Immature natural killer cell (primary cell): ENCODE results near the gene DDI2. TPM values are rescaled to one million over a fixed set of nuclear protein-coding genes. Genes with fewer than 3 reads are reported as not detected.

Experiments
- DNase-seq, 3 donors: peaks; one replicate each; pipeline ENCODE4 v3.0.0; 2022; ENCODE audit warnings: mixed read lengths in 1 of 3
- H3K27ac Mint-ChIP-seq, 6 donors: one replicate each; pipeline ENCODE4 v1.8.0; 2020; ENCODE audit warnings: mixed read lengths in 6 of 6, mild to moderate bottlenecking in 5 of 6, inconsistent platforms in 4 of 6, moderate library complexity in 3 of 6
- H3K27me3 Mint-ChIP-seq, 3 donors: one replicate each; pipeline ENCODE4 v1.8.0; 2020 to 2021; ENCODE audit warnings: low read depth in 3 of 3, mild to moderate bottlenecking in 3 of 3, mixed read lengths in 3 of 3, moderate library complexity in 3 of 3, inconsistent platforms in 1 of 3
- H3K36me3 Mint-ChIP-seq, 3 donors: one replicate each; pipeline ENCODE4 v1.8.0; 2020; ENCODE audit warnings: mixed read lengths in 3 of 3, inconsistent platforms in 2 of 3, mild to moderate bottlenecking in 2 of 3
- H3K4me1 Mint-ChIP-seq, 2 donors: one replicate each; pipeline ENCODE4 v1.8.0; 2020; ENCODE audit warnings: inconsistent platforms in 2 of 2, mild to moderate bottlenecking in 2 of 2, mixed read lengths in 2 of 2, moderate library complexity in 1 of 2
- H3K4me3 Mint-ChIP-seq, 5 donors: one replicate each; pipeline ENCODE4 v1.8.0; 2020; ENCODE audit warnings: mild to moderate bottlenecking in 5 of 5, mixed read lengths in 5 of 5, inconsistent platforms in 3 of 5, moderate library complexity in 3 of 5
- H3K9me3 Mint-ChIP-seq, 6 donors: one replicate each; pipeline ENCODE4 v1.8.0; 2020; ENCODE audit warnings: mild to moderate bottlenecking in 6 of 6, mixed read lengths in 6 of 6, inconsistent platforms in 4 of 6, moderate library complexity in 3 of 6
- polyA plus RNA-seq, 3 donors: library from polyadenylated mRNA; unstranded; fragments of 300-500 nt; fragmentation: Illumina TruSeq; gene quantifications; one replicate each; pipeline ENCODE4 v1.2.3, GENCODE V29; 2021

Gene DDI2
- 1 to 10 TPM; 1.9 to 5.2 (median 3.3) TPM for polyA plus RNA-seq

- H3K4me1 Mint-ChIP-seq: peaks cover 40 to 52% of the 10 kb centered on the region in 2 donors
- peak within 1 kb of the TSS; percentile 87 to 94 (median 91) for H3K4me3 Mint-ChIP-seq
- H3K27me3 Mint-ChIP-seq: peaks cover 0 to 9% (median 2%) of the 10 kb centered on the region in 3 donors
Measured at GRCh38 chr1:15617173-15618076, at the start of gene DDI2. DDI2 (plus strand) TSS chr1:15617458; CDS start chr1:15617671, 213 bp downstream.

GRCh38 chr1:15568387-15569073, 48.7 kb upstream of the DDI2 start:
- no peak for DNase-seq
- no peaks in the 10 kb centered on the region for H3K4me1 Mint-ChIP-seq
- no peak overlapping the region for H3K4me3 Mint-ChIP-seq
- no peaks in the 10 kb centered on the region for H3K27me3 Mint-ChIP-seq
- no peaks in the 10 kb centered on the region for H3K9me3 Mint-ChIP-seq
- H3K36me3 Mint-ChIP-seq: peaks cover 14 to 38% (median 16%) of the 10 kb centered on the region in 3 donors
- peak overlapping the region in 1 of 6 donors; percentile 49 for H3K27ac Mint-ChIP-seq

More at GRCh38 chr1:15617173-15618076, at the start of gene DDI2:
- H3K36me3 Mint-ChIP-seq: peaks cover 0 to 4% (median 0%) of the 10 kb centered on the region in 3 donors
- peak; percentile 93 to 94 (median 93) for DNase-seq
- H3K27ac Mint-ChIP-seq: peak within 1 kb of the TSS; percentile 91 to 95 (median 93)
- H3K9me3 Mint-ChIP-seq: peaks cover 0 to 1% (median 0%) of the 10 kb centered on the region in 6 donors

GRCh38 chr1:15570861-15571260, 46.4 kb upstream of the DDI2 start:
- Mint-ChIP-seq H3K9me3 (no peaks in the 10 kb centered on the region), H3K4me1 (no peaks in the 10 kb centered on the region), H3K27ac (no peak overlapping the region), H3K27me3 (no peaks in the 10 kb centered on the region), H3K4me3 (no peak overlapping the region), H3K36me3 (peaks cover 4 to 27% (median 7%) of the 10 kb centered on the region in 3 donors)
- no peak for DNase-seq

- Mint-ChIP-seq H3K9me3 (no peaks in the 10 kb centered on the region), H3K4me1 (no peaks in the 10 kb centered on the region), H3K4me3 (no peak overlapping the region), H3K36me3 (peaks cover 0 to 23% (median 7%) of the 10 kb centered on the region in 3 donors), H3K27me3 (no peaks in the 10 kb centered on the region), H3K27ac (peak overlapping the region in 4 of 6 donors; percentile 3 to 53 (median 12))
- DNase-seq: no peak
Measured at GRCh38 chr1:15571266-15571665, 46.0 kb upstream of the DDI2 start.

GRCh38 chr1:15573477-15573876, 43.8 kb upstream of the DDI2 start:
- peaks cover 0 to 3% (median under 1%) of the 10 kb centered on the region in 3 donors for H3K36me3 Mint-ChIP-seq
- H3K9me3 Mint-ChIP-seq: no peaks in the 10 kb centered on the region
- H3K27me3 Mint-ChIP-seq: no peaks in the 10 kb centered on the region
- DNase-seq: no peak
- H3K4me3 Mint-ChIP-seq: no peak overlapping the region
- H3K27ac Mint-ChIP-seq: peak overlapping the region in 1 of 6 donors; percentile 19
- H3K4me1 Mint-ChIP-seq: peaks cover under 1% of the 10 kb centered on the region in 2 donors

- DNase-seq: no peak
- peaks cover 0 to 3% (median 0%) of the 10 kb centered on the region in 3 donors for H3K27me3 Mint-ChIP-seq
- H3K9me3 Mint-ChIP-seq: no peaks in the 10 kb centered on the region
- no peak overlapping the region for H3K4me3 Mint-ChIP-seq
- H3K27ac Mint-ChIP-seq: peak overlapping the region in 2 of 6 donors; percentile 21 to 22
- peaks cover 0 to 3% (median 0%) of the 10 kb centered on the region in 3 donors for H3K36me3 Mint-ChIP-seq
- peaks cover 13% of the 10 kb centered on the region in 2 donors for H3K4me1 Mint-ChIP-seq
Measured at GRCh38 chr1:15574741-15575140, 42.5 kb upstream of the DDI2 start.

GRCh38 chr1:15575549-15576150, 41.6 kb upstream of the DDI2 start:
- no peak for DNase-seq
- no peak overlapping the region for H3K4me3 Mint-ChIP-seq
- peaks cover 0 to 3% (median 0%) of the 10 kb centered on the region in 3 donors for H3K36me3 Mint-ChIP-seq
- H3K9me3 Mint-ChIP-seq: no peaks in the 10 kb centered on the region
- peaks cover 0 to 3% (median 0%) of the 10 kb centered on the region in 3 donors for H3K27me3 Mint-ChIP-seq
- no peak overlapping the region for H3K27ac Mint-ChIP-seq
- H3K4me1 Mint-ChIP-seq: peaks cover 15% of the 10 kb centered on the region in 2 donors

GRCh38 chr1:15577691-15578090, 39.6 kb upstream of the DDI2 start:
- Mint-ChIP-seq H3K27me3 (peaks cover 0 to 3% (median 0%) of the 10 kb centered on the region in 3 donors), H3K27ac (no peak overlapping the region), H3K9me3 (no peaks in the 10 kb centered on the region), H3K36me3 (no peaks in the 10 kb centered on the region), H3K4me3 (no peak overlapping the region), H3K4me1 (peaks cover 15% of the 10 kb centered on the region in 2 donors)
- DNase-seq: no peak

- DNase-seq: no peak
Measured at GRCh38 chr1:15578921-15579682, 38.2 kb upstream of the DDI2 start.

GRCh38 chr1:15579683-15580047, 37.6 kb upstream of the DDI2 start:
- H3K9me3 Mint-ChIP-seq: no peaks in the 10 kb centered on the region
- peaks cover 21 to 22% of the 10 kb centered on the region in 2 donors for H3K4me1 Mint-ChIP-seq
- peaks cover 0 to 3% (median 0%) of the 10 kb centered on the region in 3 donors for H3K27me3 Mint-ChIP-seq
- H3K36me3 Mint-ChIP-seq: no peaks in the 10 kb centered on the region
- no peak for DNase-seq
- peak overlapping the region in 4 of 6 donors; percentile 10 to 67 (median 37) for H3K27ac Mint-ChIP-seq
- no peak overlapping the region for H3K4me3 Mint-ChIP-seq

More at GRCh38 chr1:15578921-15579682, 38.2 kb upstream of the DDI2 start:
- Mint-ChIP-seq H3K9me3 (no peaks in the 10 kb centered on the region), H3K4me3 (no peak overlapping the region), H3K27ac (peak overlapping the region; percentile 10 to 73 (median 44)), H3K27me3 (peaks cover 0 to 3% (median 0%) of the 10 kb centered on the region in 3 donors), H3K4me1 (peaks cover 18 to 22% of the 10 kb centered on the region in 2 donors), H3K36me3 (no peaks in the 10 kb centered on the region)

GRCh38 chr1:15583016-15583706, 34.1 kb upstream of the DDI2 start:
- no peak overlapping the region for H3K27ac Mint-ChIP-seq
- H3K36me3 Mint-ChIP-seq: no peaks in the 10 kb centered on the region
- H3K9me3 Mint-ChIP-seq: peaks cover 0 to 2% (median 0%) of the 10 kb centered on the region in 6 donors
- DNase-seq: no peak
- peaks cover 0 to 5% (median 3%) of the 10 kb centered on the region in 3 donors for H3K27me3 Mint-ChIP-seq
- peaks cover 22 to 25% of the 10 kb centered on the region in 2 donors for H3K4me1 Mint-ChIP-seq
- peak overlapping the region; percentile 38 to 70 (median 61) for H3K4me3 Mint-ChIP-seq
